Measurements from ENCODE around the gene CBX5.
"Not testable (repeated sequence)": the region's sequence is repeated elsewhere in the genome, so short reads cannot be mapped to it uniquely, and the experiment has no call there.

CBX5 gene

GRCh38 chr12:54279632-54280467 is at the start of gene CBX5:
TSS of gene CBX5 (minus strand) at chr12:54280122. CDS start at chr12:54257650, 22,472 bp downstream.
- DNase-seq, result peak; percentile 99

- DNase-seq, result no peak
These were observed 48.8 kb upstream of the CBX5 start for GRCh38 chr12:54328595-54329337.

- not testable (repeated sequence) for DNase-seq
These were observed 45.7 kb upstream of the CBX5 start for GRCh38 chr12:54325442-54326109.

GRCh38 chr12:54324617-54325441 is 44.9 kb upstream of the CBX5 start, which contains the start of gene COPZ1:
TSS of gene COPZ1 (plus strand) at chr12:54325131. CDS start at chr12:54325164, 33 bp downstream.
- DNase-seq, result peak; percentile 94

- DNase-seq, result no peak
These were observed 41.4 kb upstream of the CBX5 start for GRCh38 chr12:54321363-54321762.

GRCh38 chr12:54312309-54312708 is 32.4 kb upstream of the CBX5 start:
- DNase-seq, result not testable (repeated sequence)

GRCh38 chr12:54311051-54311450 is 31.1 kb upstream of the CBX5 start:
- no peak for DNase-seq

GRCh38 chr12:54306925-54307741 is 27.2 kb upstream of the CBX5 start:
- peak; percentile 42 for DNase-seq

GRCh38 chr12:54304187-54304810 is 24.4 kb upstream of the CBX5 start:
- DNase-seq, result no peak

- DNase-seq, result no peak
These were observed 23.7 kb upstream of the CBX5 start for GRCh38 chr12:54303640-54304039.

GRCh38 chr12:54301428-54302048 is 21.6 kb upstream of the CBX5 start:
- no peak for DNase-seq

- peak; percentile 59 for DNase-seq
These were observed 21.0 kb upstream of the CBX5 start, which contains the start of gene NFE2 for GRCh38 chr12:54300732-54301427. TSS of gene NFE2 (minus strand) at chr12:54301015. CDS start at chr12:54295248, 5,767 bp downstream.

- no peak for DNase-seq
These were observed 20.4 kb upstream of the CBX5 start for GRCh38 chr12:54300225-54300731.

- no peak for DNase-seq
These were observed 19.7 kb upstream of the CBX5 start for GRCh38 chr12:54299515-54300224.

- DNase-seq, result no peak
These were observed 19.0 kb upstream of the CBX5 start for GRCh38 chr12:54298904-54299303.

GRCh38 chr12:54296393-54297099 is 16.6 kb upstream of the CBX5 start:
- DNase-seq, result no peak

- no peak for DNase-seq
These were observed 15.1 kb upstream of the CBX5 start for GRCh38 chr12:54294953-54295566.
